ENCODE measurements around the gene KCNIP4.

DNA sequence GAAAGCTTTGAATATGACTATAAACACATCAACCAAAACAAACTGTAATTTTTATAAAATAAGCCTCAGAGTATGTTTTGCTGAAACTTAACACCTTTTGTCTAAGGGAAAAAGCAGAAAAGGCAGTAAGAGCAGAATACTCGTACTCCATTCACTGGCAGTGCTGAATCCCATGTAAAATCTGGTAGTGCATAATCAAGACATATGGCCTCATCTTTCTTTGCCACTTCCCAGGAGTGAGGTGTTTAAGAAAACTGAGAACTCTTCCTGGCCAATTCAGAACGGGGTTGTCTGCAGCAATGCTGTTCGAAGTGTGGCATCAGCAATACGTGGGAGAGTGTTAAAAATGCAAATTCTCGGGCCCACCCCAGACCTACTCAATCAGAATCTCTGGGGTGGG lies 946.3 kb downstream of the KCNIP4 start:
- TF ChIP-seq CTCF (IDR thresholded peaks at IDR 0.05), result no peak
- no peak for TF ChIP-seq POLR2A (IDR thresholded peaks at IDR 0.05)
